Measurements from ENCODE around the gene FCN1. TPM values are rescaled to one million over a fixed set of nuclear protein-coding genes. Genes with fewer than 3 reads are reported as not detected.
"Not testable (repeated sequence)": the region's sequence is repeated elsewhere in the genome, so short reads cannot be mapped to it uniquely, and the experiment has no call there.

Gene FCN1
- polyA plus RNA-seq, 1 donor (not counting 4 experiments of a cell fraction or from before 2014, with no cell fraction given): not detected

DNA sequence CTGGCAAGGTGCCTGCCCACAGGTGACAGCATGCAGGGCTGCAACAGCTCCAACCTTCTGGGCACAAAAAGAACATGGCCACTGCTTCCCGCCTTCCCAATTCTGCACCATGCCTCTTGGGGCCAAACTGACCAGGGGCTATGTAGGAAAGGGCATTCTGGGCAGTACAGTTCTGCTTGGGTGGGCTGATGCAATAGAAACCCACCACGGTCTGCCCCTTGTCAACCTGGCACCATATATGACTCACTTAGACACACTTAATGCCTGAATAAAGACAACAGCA lies 40.2 kb upstream of the FCN1 start:
- Histone ChIP-seq H3K27me3 (ENCODE audit: control insufficient read depth, extremely low read depth, insufficient read depth, low read length) (no peaks in the 10 kb centered on the region), H2AFZ (ENCODE audit: control insufficient read depth, low read length) (no peak overlapping the region), H3K9ac (ENCODE audit: control insufficient read depth, extremely low read depth, insufficient read depth, low read length) (no peak overlapping the region), H3K4me1 (ENCODE audit: control insufficient read depth, extremely low read depth, insufficient read depth, low read length) (no peaks in the 10 kb centered on the region), H3K36me3 (ENCODE audit: control insufficient read depth in 2 of 2, extremely low read depth in 1 of 2, insufficient read depth in 2 of 2, low read length in 2 of 2) (no peaks in the 10 kb centered on the region), H3K4me2 (ENCODE audit: control insufficient read depth, extremely low read depth, insufficient read depth, low read depth, low read length) (no peak overlapping the region), H3K9me3 (ENCODE audit: control insufficient read depth, low read depth, low read length) (no peaks in the 10 kb centered on the region), H4K20me1 (ENCODE audit: control insufficient read depth, extremely low read depth, insufficient read depth, low read length) (no peaks in the 10 kb centered on the region), H3K27ac (ENCODE audit: control insufficient read depth, insufficient read depth, low read length) (no peak overlapping the region), H3K79me2 (ENCODE audit: control insufficient read depth, insufficient read depth, low read length) (no peaks in the 10 kb centered on the region), H3K4me3 (ENCODE audit: control insufficient read depth in 2 of 3, extremely low read depth in 1 of 3, insufficient read depth in 2 of 3, low read depth in 1 of 3, low read length in 3 of 3) (no peak overlapping the region), H3K9me1 (ENCODE audit: control insufficient read depth, extremely low read depth, insufficient read depth, low read length) (no peaks in the 10 kb centered on the region)
- dilution Hi-C loops (cut with MboI; ENCODE audit: extremely low pct_ligation_motif_present, low sequenced_read_pairs): no loop called here
- FAIRE-seq (no peak), DNase-seq (ENCODE audit: low read depth, low spot score) (no peak)
- TF ChIP-seq, protein P1, sequence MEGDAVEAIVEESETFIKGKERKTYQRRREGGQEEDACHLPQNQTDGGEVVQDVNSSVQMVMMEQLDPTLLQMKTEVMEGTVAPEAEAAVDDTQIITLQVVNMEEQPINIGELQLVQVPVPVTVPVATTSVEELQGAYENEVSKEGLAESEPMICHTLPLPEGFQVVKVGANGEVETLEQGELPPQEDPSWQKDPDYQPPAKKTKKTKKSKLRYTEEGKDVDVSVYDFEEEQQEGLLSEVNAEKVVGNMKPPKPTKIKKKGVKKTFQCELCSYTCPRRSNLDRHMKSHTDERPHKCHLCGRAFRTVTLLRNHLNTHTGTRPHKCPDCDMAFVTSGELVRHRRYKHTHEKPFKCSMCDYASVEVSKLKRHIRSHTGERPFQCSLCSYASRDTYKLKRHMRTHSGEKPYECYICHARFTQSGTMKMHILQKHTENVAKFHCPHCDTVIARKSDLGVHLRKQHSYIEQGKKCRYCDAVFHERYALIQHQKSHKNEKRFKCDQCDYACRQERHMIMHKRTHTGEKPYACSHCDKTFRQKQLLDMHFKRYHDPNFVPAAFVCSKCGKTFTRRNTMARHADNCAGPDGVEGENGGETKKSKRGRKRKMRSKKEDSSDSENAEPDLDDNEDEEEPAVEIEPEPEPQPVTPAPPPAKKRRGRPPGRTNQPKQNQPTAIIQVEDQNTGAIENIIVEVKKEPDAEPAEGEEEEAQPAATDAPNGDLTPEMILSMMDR (optimal IDR thresholded peaks at IDR 0.05 in 1 of 3, IDR thresholded peaks at IDR 0.05 in 1 of 3, conservative IDR thresholded peaks at IDR 0.05 in 1 of 3; ENCODE audit: extremely low read depth in 1 of 3, insufficient read depth in 2 of 3, low read length in 3 of 3): no peak
- TF ChIP-seq EZH2 (IDR thresholded peaks at IDR 0.05; ENCODE audit: low read length): no peak

DNA sequence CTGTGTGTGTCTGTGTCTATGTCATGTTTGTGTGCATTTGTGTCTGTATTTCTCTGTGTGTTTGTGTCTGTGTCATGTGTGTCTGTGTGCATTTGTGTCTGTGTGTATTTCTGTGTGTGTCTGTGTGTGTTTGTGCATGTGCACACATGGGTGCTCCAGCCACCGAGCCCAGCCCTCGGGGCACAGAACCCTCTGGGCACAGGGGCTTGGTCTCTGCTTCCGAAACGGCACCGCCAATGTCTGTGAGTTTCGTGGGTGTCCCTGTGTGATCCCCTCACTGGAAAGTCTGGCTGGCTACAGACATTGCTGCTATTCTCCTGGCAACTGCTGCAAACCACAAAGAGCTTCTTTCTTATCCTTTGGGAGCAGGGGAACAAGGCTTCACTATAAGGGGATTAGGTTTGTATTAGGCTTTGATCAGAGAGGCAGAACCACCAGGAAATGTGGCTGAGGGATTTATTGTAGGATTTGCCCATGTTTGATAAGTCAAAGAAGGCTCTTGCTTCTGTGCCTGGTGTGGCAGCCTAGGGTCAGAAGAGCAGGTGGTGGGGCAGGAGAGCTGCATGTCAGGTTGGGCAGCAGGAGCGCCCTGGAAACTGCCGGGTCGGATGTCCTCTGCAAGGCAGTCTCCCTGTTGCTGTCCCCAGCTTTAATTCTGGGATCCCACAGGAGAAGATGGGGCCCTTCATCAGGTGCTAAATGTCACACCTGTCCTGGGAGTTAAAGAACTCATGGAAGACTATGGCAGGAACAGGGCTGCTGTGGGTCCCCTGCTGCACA lies 39.6 kb upstream of the FCN1 start:
- no peak overlapping the region for H3K9ac ChIP-seq (ENCODE audit: control insufficient read depth, extremely low read depth, insufficient read depth, low read length)
- no peak overlapping the region for H3K4me3 ChIP-seq (ENCODE audit: control insufficient read depth in 2 of 3, extremely low read depth in 1 of 3, insufficient read depth in 2 of 3, low read depth in 1 of 3, low read length in 3 of 3)
- dilution Hi-C loops (cut with MboI; ENCODE audit: extremely low pct_ligation_motif_present, low sequenced_read_pairs): no loop called here
- no peak overlapping the region for H3K27ac ChIP-seq (ENCODE audit: control insufficient read depth, insufficient read depth, low read length)
- no peaks in the 10 kb centered on the region for H4K20me1 ChIP-seq (ENCODE audit: control insufficient read depth, extremely low read depth, insufficient read depth, low read length)
- H3K4me1 ChIP-seq (ENCODE audit: control insufficient read depth, extremely low read depth, insufficient read depth, low read length): no peaks in the 10 kb centered on the region
- no peak overlapping the region for H3K4me2 ChIP-seq (ENCODE audit: control insufficient read depth, extremely low read depth, insufficient read depth, low read depth, low read length)
- no peak for DNase-seq (ENCODE audit: low read depth, low spot score)
- no peaks in the 10 kb centered on the region for H3K27me3 ChIP-seq (ENCODE audit: control insufficient read depth, extremely low read depth, insufficient read depth, low read length)
- no peak for FAIRE-seq
- H3K9me3 ChIP-seq (ENCODE audit: control insufficient read depth, low read depth, low read length): no peaks in the 10 kb centered on the region
- no peaks in the 10 kb centered on the region for H3K79me2 ChIP-seq (ENCODE audit: control insufficient read depth, insufficient read depth, low read length)
- no peaks in the 10 kb centered on the region for H3K9me1 ChIP-seq (ENCODE audit: control insufficient read depth, extremely low read depth, insufficient read depth, low read length)
- H2AFZ ChIP-seq (ENCODE audit: control insufficient read depth, low read length): no peak overlapping the region
- TF ChIP-seq, protein P1 (optimal IDR thresholded peaks at IDR 0.05 in 1 of 3, IDR thresholded peaks at IDR 0.05 in 1 of 3, conservative IDR thresholded peaks at IDR 0.05 in 1 of 3; ENCODE audit: extremely low read depth in 1 of 3, insufficient read depth in 2 of 3, low read length in 3 of 3): no peak
- no peak for TF ChIP-seq EZH2 (IDR thresholded peaks at IDR 0.05; ENCODE audit: low read length)
- H3K36me3 ChIP-seq (ENCODE audit: control insufficient read depth in 2 of 2, extremely low read depth in 1 of 2, insufficient read depth in 2 of 2, low read length in 2 of 2): no peaks in the 10 kb centered on the region

DNA sequence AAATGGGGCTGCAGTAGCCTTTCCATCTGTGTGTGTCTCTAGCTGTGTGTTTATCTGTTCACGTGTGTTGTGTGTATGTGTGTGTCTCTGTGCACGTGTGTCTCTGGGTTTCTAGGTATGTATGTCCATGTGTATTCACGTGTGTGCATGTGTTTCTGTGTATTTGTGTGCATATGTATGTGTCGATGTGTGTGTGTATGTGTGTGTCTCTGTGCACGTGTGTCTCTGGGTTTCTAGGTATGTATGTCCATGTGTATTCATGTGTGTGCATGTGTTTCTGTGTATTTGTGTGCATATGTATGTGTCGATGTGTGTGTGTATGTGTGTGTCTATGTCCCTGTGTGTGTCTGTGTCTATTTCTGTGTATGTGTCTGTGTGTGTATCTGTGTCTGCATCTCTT lies 38.7 kb upstream of the FCN1 start:
- H3K4me2 ChIP-seq (ENCODE audit: control insufficient read depth, extremely low read depth, insufficient read depth, low read depth, low read length); H3K9me3 ChIP-seq (ENCODE audit: control insufficient read depth, low read depth, low read length); H3K9me1 ChIP-seq (ENCODE audit: control insufficient read depth, extremely low read depth, insufficient read depth, low read length); H3K9ac ChIP-seq (ENCODE audit: control insufficient read depth, extremely low read depth, insufficient read depth, low read length); DNase-seq (ENCODE audit: low read depth, low spot score); H3K4me3 ChIP-seq (ENCODE audit: control insufficient read depth in 2 of 3, extremely low read depth in 1 of 3, insufficient read depth in 2 of 3, low read depth in 1 of 3, low read length in 3 of 3); dilution Hi-C loops (cut with MboI; ENCODE audit: extremely low pct_ligation_motif_present, low sequenced_read_pairs); H4K20me1 ChIP-seq (ENCODE audit: control insufficient read depth, extremely low read depth, insufficient read depth, low read length); H3K4me1 ChIP-seq (ENCODE audit: control insufficient read depth, extremely low read depth, insufficient read depth, low read length); H3K79me2 ChIP-seq (ENCODE audit: control insufficient read depth, insufficient read depth, low read length); H3K27ac ChIP-seq (ENCODE audit: control insufficient read depth, insufficient read depth, low read length); H3K27me3 ChIP-seq (ENCODE audit: control insufficient read depth, extremely low read depth, insufficient read depth, low read length); H3K36me3 ChIP-seq (ENCODE audit: control insufficient read depth in 2 of 2, extremely low read depth in 1 of 2, insufficient read depth in 2 of 2, low read length in 2 of 2); H2AFZ ChIP-seq (ENCODE audit: control insufficient read depth, low read length): not testable (repeated sequence)
- peak; percentile 13 for FAIRE-seq

Measured in keratinocyte (primary cell).